Activated CD4-positive, alpha-beta T cell treated with anti-CD3 and anti-CD28 coated beads, Interleukin-10, Interleukin-2, amounts not matched to agents 100 ng/mL and 50 ng/mL, durations not matched to agents 16 hours and 8 hours (primary cell): Measurements from ENCODE around the gene PERCC1.
"Not testable (repeated sequence)": the region's sequence is repeated elsewhere in the genome, so short reads cannot be mapped to it uniquely, and the experiment has no call there.

Source experiments
- DNase-seq: peaks from one replicate; pipeline ENCODE4 v3.0.0-alpha.2; 2020

PERCC1 gene

DNA sequence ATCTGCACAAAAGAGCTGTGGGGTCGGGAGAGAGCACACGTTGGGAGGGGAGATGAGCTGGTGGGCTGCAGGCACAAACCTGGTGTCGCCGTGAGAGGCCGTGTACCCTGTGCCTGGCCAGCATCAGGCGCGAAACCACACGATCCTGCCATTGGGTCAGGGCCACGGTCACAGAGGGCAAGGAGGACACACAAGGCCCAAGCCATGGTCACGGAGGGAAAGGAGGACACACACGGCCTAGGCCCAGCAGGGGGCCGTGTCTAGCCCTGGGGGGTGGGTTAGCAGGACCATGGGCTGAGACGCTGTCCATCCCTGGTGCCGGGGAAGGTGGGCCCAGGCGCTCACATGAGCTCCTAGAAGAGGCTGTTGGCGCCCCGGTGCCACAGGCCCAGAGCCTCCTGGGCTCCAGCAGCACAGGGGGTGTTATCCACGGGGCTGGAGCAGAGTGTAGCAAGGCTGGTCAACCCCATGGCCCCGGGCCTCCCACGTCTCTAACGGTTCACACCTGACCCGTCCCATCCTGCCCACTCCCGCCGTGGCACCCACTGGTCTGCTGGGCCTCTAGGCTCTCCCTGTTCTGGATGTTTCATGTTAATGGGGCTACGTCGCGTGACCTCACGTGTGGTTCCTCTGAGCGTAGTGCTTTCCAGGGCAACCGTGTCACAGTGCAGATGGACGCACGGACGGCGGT, 21.0 kb downstream of the PERCC1 start:
- DNase-seq, result no peak

DNA sequence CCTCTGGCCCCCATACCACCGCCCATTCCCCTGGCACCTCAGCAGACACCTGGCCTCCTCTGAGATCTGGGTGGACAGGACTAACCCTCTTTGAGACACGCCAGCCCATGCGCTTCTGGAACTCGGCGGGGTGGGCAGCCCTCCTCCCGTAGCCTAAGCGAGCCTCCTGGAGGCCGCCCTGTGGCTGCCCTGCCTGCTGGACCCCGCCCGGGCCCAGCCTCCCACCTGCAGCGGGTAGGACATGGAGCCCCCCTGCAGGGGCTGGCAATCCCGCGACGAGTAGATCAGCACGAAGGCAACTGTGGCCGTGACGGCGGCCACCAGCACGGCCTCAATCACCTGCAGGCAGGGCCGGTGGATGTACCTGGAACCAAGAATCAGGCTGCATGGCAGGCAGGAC, 21.7 kb downstream of the PERCC1 start:
- DNase-seq, result no peak

DNA sequence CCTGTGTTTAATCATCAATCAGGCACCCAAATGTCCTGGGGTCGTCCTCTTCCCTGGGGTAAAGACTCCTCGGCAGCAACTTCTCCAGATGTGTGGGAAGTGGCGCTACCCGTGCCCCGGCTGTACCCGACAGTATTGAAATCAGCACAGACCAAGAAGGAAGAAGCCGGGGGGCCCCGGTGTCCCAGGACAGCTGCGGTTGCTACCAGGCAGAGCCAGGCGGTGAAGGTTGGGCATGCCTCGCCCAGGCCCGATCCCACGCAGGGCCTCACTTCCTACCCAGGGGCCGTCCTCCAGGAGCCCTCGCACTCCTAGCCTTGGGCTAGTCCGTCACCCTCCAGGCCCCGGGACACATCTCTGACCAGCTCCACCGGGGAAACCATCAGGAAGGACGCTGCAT, 22.4 kb downstream of the PERCC1 start:
- DNase-seq, result no peak

DNA sequence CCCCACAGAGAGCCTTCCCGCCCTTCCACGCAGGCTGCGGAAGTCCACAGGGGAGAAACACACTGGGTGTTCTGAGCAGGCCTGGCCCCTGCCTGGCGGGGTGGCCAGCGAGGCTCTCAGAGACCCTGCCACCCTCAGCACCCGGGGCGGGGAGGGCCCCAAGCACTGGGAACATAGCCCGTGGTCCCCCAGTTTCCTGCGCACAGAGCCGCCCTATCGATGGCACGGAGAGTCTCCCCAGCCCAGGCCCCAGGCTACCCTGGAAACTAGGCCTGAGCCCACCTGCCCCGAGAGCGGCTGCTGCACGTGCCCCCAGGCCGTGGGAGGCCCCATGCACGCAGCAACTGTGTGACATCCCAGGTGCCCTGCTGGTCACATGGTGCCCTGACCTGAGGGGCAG, 23.7 kb downstream of the PERCC1 start:
- DNase-seq, result no peak

DNA sequence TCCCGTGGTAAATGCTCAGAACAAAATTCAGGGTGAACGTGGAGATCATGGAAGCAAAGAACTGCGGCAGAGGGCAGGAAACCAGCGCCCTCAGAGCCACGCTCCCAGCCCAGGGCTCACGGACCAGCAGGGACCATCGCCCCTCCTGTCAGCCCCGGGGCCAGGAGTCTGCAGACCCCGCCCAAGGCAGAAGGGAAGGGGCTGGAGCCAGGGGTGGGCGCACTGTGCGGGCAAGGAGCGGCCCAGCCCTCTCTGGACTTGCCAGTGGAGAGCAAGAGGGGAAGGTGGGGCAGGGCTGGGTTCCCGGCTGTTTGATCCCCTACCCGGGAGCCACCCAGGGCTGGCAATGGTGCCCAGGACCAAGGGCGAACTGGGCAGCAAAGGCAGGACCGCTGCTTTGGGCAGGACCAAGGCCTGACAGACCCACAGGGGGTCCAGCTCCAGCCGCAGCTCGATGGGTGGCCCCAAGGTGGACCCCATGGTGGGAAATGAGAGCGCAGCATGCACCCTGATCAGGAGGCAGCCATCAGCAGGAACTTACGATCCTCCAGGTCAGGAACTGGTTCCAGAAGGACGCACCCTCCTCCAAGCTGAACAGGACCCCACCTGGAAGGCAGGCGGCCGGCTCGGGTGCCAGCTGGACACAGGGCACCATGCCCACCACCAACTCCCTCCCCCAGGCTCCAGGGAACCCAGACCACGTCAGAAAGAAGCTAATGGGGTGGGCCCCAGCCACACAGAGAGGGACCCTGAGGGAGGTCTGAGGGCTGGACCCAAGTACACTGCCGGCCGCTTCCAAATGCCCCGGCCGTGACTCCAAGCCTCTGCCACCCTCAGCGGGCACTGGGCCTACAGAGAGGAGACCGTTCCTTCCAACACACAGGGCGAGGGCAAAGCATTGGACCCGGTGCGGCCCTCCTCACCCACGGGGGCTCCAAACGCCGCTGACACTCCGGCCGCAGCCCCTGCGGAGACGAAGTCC, 24.6 kb downstream of the PERCC1 start:
- no peak for DNase-seq

DNA sequence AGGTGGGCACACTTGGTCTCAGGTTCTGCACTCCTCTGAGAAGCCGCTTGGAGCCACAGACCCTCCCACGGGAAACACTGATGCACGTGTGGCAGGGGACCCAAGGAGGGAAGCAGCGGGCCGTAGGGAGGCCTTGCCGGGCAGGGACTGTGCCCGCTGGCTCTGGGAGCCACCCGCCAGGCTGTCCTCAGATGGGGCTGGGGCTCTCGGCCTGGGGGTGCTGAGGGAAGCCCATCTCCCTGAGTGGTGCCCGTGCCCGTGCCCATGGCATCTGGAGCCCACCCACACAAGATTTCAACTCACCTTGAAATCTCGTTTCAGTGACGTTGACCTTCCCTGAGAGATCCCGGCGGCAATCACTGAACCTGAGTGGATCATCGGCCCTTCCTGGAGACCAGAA, 26.1 kb downstream of the PERCC1 start:
- no peak for DNase-seq

DNA sequence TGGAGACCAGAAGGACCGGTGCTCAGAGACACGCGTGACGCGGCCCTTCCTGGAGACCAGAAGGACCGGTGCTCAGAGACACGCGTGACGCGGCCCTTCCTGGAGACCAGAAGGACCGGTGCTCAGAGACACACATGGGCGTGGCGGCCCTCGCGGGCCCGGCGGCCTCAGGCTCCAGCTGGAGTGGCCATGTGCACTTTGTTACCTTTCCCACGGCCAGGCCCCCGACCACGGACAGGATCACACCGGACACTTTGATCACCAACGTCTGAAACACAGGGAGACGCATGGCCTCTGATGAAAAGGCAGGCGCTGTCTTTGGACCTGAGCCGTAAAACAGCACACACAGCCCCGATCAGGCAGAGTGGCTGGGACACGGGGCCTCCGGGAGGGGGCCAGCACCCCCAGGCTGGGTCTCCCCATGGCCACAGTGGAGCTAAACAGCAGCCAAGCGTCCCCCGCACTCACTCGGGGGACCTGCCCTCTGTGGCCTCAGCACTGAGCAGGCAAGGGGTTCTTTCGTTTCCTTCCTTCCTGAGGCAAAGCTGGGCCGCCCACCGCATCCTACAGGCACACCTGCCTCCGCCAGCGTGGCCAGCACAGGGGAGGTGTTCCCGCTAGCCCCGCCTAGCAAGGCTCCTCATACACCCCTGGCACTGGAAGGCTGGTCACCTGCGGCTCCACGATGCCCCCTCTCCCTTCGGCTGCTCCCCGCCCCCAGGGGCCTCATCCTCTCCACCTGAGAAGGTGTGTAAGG, 26.8 kb downstream of the PERCC1 start:
- no peak for DNase-seq

DNA sequence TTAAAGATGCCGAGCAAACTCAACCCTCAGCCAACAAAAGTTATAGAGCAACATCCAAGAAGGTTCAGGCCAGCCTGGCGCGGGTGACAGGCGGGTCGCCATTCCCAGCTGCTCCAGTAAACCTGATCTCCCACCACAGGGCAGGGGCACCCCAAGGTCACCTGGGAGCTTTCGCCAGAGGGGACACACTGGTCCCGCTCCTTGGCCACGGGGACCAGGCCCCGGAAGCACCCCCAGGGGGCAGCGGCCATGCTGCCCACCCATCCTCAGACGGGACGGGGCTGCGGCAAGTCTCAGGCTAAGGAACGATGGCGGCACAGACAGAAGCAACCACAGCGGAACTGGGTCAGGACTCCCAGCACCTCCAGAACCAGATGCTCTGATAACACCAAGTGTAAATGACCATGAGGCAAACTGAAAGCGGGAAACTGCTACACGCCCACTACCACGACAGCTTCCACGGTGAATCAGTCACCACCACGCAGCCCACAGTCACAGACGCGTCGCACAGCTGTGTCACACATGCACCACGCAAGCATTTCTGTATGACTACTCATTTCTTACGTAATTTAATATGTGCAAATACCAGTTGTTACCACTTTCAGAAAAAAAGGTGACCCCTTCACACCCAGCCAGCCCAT, 27.6 kb downstream of the PERCC1 start:
- peak; percentile 34 for DNase-seq

DNA sequence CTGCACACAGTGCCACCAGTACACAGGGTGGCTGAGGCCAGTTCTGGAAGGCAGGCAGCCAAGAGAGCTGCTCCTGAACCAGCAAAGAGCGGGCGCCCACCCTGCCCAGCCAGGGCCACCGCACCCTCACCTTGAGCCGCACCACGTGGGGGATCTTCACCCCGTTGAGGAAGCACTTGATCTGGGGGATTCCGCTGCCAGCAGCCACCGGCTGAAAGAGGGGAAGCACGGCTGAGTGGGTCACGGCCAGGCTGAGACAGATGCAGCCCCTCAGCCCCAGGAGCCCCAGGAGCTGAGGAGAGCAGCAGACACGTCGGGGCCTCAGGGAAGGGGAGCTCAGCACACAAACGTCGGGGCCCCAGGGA, 28.1 kb downstream of the PERCC1 start:
- DNase-seq, result no peak

DNA sequence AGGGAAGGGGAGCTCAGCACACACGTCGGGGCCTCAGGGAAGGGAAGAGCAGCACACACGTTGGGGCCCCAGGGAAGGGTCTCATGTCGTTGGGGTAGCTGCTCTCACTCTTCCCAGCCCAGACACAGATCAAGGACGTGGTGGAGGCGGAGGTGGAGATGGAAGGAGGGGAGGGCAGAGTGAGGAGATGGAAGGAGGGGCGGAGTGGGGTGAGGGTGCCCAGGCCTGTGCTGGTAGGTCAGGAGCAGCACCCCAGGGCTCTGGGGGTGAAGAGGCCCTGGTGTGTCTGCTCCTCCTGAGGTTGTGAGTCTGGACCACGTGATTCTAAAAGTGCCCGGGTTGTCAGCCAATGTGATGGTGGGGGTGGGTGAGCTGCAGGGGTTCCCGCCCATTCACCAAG, 29.1 kb downstream of the PERCC1 start:
- DNase-seq, result no peak

DNA sequence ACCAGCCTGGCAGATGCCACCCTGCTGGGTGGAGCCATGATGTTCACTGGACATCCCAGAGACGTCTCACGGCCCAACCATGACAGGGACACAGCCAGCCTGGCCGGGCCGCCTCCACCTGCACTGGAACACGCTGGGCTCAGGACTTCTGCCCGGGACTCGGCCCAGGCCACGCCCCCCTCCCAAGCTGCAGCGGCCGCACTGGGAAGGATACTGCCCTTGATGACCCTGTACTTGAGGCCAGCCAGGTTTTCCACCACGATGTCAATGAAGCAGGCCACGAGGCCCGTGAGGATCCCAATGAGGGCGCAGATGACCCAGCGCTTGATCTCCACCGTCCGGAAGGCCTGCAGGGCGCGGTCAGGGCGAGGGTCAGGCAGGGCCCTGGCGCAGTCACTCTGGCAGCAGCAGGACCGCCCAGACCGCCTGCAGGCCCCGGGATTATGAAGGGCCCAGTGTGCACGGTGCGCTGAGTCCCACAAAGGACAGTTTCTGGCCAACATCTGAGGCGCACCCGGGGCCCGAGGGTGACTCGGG, 29.8 kb downstream of the PERCC1 start:
- no peak for DNase-seq

DNA sequence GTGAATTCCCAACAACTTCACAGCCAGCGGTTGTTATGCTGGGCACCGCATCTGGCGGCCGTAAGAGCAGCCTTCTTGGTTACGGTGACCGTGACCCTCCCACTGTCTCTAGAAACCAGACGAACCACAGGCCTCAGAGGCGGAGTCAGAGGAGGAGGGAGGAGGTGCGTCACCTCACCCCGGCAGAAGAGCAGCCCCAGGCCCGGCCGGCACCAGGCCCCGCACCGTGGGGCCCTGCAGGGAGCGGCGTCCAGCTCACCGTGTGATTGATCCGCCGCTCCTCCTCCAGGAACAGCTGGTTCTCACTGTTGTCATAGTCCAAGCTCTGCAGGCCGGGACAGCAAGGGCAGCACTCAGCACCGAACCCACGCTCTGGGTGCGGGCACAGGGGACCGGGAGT, 30.3 kb downstream of the PERCC1 start:
- no peak for DNase-seq

DNA sequence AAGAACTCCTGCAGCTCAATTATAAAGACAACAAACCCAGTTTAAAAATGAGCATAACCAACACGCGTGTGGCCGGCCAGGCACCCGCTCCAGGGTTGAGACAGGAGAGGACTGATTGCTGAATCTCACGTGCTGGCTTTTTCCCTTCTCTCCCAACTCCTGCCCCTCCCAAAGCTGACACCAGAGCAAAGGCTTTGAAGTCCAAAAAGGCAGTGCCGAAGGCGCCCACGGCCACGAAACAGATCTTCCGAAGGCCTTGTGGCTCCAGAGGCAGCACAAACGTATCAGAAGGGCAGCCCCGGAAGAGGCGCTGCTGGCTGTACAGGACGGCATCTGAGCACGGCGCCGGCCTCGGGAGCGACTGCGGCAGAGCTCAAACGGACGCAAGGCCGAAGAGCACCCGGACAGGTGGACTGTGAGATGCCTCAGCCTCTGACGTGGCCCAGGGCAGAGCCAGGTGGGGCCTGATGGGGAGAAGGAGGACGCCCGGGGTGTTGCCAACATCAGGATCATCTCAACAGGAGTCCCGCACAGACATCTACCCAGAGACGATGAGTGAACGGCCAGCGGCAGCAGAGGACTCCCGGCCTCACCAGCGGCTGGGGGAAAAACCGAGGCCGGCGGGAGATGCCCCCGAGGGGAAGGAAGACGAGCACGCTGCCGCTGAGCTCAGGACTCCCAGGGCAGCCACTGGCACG, 33.5 kb downstream of the PERCC1 start:
- no peak for DNase-seq

DNA sequence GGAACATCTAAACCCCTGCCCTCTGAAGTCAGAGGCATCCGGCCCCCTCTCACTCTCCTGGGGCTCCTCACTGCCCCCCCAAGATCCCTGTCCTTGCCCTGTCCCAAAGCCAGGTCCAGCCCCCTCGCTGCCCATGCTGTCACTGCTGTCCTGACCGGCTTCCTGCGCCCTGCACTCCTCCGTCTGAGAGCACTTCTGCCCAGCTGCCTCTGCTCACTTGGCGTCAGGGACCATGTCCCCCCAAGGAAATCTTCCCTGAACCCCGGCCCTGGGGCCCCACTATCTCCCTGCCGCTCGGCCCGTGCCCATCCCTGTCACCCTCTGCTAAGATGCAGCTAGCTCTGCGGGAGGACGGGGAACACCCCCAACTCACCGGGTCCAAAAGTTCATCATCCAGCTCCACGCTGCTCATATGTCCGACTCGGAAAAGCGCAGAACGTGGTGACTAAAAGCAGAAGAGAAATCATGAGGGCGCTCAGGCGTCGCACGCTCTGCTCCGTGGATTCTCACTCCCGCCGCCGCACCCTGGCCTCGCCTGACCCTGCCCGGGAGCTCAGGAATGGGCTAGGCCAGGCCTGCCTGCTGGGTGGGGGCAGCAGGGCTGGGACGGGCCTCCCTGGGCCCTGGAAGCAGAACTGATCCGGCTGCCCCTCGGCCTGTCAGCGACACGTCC, 34.2 kb downstream of the PERCC1 start:
- no peak for DNase-seq

DNA sequence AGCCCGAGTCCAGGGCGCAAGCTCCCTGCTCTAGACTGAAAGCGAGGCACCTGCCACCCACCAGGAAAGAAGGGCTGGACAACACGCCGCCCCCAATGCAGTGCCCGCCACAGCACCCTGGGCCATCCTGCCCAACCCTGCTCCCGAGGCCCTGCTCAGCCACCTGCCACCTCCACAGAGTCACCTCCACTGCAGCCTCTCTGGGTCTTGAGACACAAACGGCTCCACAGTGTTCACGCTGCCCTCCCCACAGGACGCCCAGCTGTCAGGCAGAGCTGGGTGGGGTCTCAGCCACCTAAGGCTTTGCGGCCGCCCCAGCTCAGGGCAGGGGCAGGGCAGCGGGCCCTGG, 34.7 kb downstream of the PERCC1 start:
- DNase-seq, result no peak

DNA sequence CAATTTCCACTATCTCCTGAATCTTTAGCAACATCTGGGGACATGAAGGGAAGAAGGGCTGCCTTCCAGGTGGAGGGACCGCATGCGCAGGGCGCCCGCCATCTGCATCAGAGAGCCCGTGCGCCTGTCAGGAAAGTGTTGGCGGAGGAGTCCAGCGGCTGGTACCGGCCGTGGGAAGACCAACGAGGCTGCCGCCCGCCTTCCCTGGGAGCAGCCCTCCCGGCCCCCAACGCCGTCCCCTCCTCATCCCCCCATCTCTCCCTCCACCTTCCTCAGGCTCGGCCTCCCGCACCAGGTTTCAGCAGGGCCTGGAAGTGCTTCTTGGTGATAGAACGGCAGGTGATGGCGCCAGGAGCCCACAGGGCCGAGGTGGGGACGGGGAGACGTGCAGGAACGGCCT, 35.2 kb downstream of the PERCC1 start:
- DNase-seq, result no peak

DNA sequence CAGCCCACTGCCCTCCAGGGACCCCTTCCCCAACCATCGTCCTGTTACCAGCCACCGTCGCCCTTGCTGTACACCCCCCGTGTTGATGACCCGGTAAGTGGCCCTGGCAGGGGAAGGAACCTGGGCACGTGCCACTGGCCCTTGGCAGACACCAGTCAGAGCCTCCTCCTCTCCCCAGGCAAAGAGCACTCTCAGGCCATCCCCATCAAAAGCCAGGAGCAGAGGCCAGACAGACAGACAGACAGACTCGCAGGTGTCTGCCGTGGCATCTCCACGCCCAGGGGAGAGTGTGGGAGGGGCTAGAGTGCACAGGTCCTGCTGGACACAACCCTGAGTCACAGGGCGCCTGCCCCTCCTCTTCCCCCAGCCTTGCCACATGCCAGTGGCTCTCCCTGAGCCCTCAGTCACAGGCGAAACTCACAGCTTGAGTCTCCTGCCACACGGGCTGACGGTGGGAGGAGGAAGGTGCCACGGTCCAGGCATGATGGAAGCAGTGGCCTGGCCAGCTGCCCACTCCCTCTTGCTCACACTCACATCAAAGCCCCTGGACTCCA, 36.2 kb downstream of the PERCC1 start:
- no peak for DNase-seq

DNA sequence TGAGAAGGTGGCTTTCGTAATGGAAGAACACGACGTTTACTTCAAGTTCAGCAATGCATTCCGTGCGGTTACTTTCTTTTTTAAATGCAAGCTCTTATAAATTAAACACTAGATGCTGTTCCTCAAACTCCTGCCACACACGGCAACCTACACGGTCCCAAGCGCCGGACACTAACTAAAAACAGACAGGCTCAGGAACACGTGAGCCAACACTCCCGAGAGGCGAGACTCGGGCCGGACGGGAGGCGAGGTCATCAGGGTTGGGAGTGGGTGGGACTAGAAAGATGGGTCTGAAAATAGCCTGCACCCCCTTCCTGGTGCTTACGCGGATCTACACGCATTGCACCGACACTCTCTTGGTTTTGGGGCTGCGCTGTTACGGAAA, 37.5 kb downstream of the PERCC1 start:
- no peak for DNase-seq

DNA sequence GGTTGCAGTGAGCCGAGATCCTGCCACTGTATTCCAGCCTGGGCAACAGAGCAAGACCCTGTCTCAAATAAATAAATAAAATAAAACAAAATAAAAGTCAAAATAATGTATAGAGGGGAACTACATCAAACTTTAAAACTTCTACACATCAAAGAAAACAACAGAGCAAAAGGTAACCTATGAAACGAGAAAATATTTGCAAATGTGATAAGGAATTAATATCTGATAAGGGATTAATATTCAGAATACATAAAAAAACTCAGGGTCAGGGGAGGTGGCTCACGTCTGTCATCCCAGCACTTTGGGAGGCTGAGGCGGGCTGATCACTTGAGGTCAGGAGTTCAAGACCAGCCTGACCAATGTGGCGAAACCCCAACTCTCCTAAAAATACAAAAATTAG, 38.3 kb downstream of the PERCC1 start:
- not testable (repeated sequence) for DNase-seq

DNA sequence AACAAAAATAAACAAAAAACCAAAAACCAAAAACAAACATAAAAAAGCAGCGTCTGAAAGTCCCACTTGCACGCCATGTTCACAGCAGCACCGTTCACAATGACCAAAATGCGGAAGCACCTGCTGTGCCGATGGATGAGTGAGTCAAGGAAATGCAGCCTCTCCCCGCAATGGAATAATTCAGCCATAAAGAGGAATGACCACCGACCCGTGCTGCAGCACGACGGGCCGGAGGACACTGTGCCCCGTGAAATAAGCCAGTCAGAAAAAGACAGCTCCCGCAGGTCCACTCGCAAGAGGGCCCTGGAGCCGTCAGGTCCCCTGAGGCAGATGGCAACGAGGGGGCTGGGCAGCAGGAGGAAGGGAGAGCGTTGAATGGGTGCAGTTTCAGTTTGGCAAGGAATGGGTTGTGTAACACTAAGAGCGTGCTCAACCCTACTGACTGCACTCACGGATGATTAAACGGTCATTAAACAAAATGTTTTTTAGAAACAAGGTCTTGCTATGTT, 38.9 kb downstream of the PERCC1 start:
- DNase-seq, result no peak
